Stomach (tissue), 4 donors: Measurements from ENCODE around the gene PANK4.
A peak's percentile ranks its signal among the peaks of the same experiment; 100 is the strongest.

ENCODE experiments used
- EP300 ChIP-seq: sonication (generic); formaldehyde crosslinking; IDR thresholded peaks from one replicate; pipeline ENCODE4 v1.6.1; 2017; ENCODE audit warnings: antibody characterized with exemption
- POLR2AphosphoS5 ChIP-seq, 3 donors: sonication (generic); formaldehyde crosslinking; IDR thresholded peaks; one replicate each; pipeline ENCODE4 v1.6.1; 2016; ENCODE audit warnings: antibody characterized with exemption in 3 of 3
- TF ChIP-seq, protein P1 (sequence below), 7 experiments: fragments of 450-650 bp in 4 of 7; fragments of 200-600 bp in 3 of 7; sonication (generic) in 3 of 7; IDR thresholded peaks; one replicate each; pipeline ENCODE4 v1.5.1; 2016 to 2019; ENCODE audit warnings: antibody characterized with exemption in 7 of 7, control low read depth in 2 of 7, mild to moderate bottlenecking in 1 of 7

DNA sequence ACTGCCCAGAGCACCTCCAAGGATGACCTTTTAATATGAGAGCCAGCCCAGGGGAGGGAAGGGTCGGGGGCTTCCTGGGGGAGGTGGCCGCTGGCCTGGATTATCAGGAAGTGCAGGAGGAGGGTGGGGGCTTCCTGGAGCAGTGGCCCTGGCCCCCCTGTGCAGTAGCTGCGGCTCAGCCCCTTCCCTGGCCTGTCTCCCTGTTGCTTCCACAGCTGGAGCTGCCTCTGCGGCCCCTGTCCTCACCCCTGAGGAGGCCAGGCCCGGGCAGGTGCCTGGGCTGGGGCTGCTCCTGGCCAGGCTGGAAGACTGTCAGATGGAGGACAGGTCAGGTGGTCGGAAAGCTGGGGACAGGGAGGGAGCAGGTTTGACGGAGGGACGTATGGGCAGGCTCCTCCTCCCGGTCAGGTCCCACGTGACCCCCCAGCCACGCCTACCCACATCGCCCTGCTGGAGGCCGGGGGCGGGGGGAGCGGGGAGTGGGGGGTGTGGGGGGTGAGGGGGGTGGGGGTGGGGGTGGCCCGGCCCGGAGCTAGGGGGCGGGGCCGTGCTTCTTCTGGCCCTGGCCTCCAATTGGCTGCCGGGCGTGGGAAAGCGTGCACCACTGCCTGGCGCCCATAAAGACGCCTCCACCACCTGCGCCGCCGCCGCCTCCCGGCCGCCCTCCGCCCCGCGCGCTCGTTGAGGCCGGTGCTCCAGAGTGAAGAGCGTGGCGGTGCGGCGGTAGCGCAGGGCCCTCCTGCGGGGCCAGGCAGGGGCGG is 19.5 kb upstream of the PANK4 start:
- TF ChIP-seq POLR2AphosphoS5 (IDR thresholded peaks at IDR 0.05) (peak in 2 of 3 donors; percentile 78 to 83), EP300 (no peak)
- TF ChIP-seq, protein P1, sequence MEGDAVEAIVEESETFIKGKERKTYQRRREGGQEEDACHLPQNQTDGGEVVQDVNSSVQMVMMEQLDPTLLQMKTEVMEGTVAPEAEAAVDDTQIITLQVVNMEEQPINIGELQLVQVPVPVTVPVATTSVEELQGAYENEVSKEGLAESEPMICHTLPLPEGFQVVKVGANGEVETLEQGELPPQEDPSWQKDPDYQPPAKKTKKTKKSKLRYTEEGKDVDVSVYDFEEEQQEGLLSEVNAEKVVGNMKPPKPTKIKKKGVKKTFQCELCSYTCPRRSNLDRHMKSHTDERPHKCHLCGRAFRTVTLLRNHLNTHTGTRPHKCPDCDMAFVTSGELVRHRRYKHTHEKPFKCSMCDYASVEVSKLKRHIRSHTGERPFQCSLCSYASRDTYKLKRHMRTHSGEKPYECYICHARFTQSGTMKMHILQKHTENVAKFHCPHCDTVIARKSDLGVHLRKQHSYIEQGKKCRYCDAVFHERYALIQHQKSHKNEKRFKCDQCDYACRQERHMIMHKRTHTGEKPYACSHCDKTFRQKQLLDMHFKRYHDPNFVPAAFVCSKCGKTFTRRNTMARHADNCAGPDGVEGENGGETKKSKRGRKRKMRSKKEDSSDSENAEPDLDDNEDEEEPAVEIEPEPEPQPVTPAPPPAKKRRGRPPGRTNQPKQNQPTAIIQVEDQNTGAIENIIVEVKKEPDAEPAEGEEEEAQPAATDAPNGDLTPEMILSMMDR (IDR thresholded peaks at IDR 0.05), result no peak
